Right lobe of liver (tissue), 4 donors: Measurements from ENCODE around the gene METTL5.

Experiments used
- POLR2A ChIP-seq: fragments of 450-650 bp; IDR thresholded peaks from one replicate; pipeline ENCODE4 v1.6.1; 2017; ENCODE audit warnings: antibody characterized with exemption, mild to moderate bottlenecking
- TF ChIP-seq, protein P1 (sequence below), 4 donors: fragments of 200-600 bp in 3 of 4; fragments of 450-650 bp in 1 of 4; IDR thresholded peaks; one replicate each; pipeline versions ENCODE4 v1.5.1 to v1.8.0; 2016 to 2022; ENCODE audit warnings: antibody characterized with exemption in 4 of 4, mild to moderate bottlenecking in 2 of 4
- donor health status: DM: no; HTN: no; CAD: no.
- donor health status: DM: no; HTN: no; CAD: no.
- donor health status: DM: no; HTN: yes; CAD: no.

GRCh38 chr2:169860149-169860548, 35.4 kb upstream of the METTL5 start:
- TF ChIP-seq, protein P1, sequence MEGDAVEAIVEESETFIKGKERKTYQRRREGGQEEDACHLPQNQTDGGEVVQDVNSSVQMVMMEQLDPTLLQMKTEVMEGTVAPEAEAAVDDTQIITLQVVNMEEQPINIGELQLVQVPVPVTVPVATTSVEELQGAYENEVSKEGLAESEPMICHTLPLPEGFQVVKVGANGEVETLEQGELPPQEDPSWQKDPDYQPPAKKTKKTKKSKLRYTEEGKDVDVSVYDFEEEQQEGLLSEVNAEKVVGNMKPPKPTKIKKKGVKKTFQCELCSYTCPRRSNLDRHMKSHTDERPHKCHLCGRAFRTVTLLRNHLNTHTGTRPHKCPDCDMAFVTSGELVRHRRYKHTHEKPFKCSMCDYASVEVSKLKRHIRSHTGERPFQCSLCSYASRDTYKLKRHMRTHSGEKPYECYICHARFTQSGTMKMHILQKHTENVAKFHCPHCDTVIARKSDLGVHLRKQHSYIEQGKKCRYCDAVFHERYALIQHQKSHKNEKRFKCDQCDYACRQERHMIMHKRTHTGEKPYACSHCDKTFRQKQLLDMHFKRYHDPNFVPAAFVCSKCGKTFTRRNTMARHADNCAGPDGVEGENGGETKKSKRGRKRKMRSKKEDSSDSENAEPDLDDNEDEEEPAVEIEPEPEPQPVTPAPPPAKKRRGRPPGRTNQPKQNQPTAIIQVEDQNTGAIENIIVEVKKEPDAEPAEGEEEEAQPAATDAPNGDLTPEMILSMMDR (IDR thresholded peaks at IDR 0.05) = no peak
- TF ChIP-seq POLR2A = no peak
